ENCODE measurements around the gene KCNH5. TPM values are rescaled to one million over a fixed set of nuclear protein-coding genes. Genes with fewer than 3 reads are reported as not detected.

The KCNH5 gene, protein sequence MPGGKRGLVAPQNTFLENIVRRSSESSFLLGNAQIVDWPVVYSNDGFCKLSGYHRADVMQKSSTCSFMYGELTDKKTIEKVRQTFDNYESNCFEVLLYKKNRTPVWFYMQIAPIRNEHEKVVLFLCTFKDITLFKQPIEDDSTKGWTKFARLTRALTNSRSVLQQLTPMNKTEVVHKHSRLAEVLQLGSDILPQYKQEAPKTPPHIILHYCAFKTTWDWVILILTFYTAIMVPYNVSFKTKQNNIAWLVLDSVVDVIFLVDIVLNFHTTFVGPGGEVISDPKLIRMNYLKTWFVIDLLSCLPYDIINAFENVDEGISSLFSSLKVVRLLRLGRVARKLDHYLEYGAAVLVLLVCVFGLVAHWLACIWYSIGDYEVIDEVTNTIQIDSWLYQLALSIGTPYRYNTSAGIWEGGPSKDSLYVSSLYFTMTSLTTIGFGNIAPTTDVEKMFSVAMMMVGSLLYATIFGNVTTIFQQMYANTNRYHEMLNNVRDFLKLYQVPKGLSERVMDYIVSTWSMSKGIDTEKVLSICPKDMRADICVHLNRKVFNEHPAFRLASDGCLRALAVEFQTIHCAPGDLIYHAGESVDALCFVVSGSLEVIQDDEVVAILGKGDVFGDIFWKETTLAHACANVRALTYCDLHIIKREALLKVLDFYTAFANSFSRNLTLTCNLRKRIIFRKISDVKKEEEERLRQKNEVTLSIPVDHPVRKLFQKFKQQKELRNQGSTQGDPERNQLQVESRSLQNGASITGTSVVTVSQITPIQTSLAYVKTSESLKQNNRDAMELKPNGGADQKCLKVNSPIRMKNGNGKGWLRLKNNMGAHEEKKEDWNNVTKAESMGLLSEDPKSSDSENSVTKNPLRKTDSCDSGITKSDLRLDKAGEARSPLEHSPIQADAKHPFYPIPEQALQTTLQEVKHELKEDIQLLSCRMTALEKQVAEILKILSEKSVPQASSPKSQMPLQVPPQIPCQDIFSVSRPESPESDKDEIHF
- total RNA-seq, result not detected

DNA sequence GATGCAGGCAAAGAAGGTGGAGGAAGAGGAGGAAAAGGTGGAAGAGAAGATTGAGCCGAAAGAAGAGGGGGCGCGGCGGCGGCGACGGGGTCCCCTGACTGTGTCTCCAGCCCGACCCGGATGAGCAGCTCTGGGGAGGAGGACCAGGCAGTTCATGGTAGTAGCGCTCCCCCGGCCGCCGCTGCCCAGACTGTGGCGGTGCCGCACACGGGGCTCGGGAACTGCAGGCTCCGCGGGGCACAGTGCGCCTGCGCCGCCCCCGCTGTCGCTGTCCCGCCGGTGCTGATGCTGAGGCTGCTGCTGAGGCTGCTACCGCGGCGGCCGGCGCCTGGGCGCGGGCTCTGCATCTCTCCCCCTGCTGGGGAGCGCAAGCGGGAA is at the start of gene KCNH5:
Gene KCNH5 (minus strand): TSS at position 225 of the 378 bp plus-strand sequence. CDS start 272 bp downstream, outside the sequence.
- peak; percentile 59 for ATAC-seq
- intact Hi-C loops (cut with DNase I), result no loop called here
- peak; percentile 53 for DNase-seq (ENCODE audit: low spot score)

DNA sequence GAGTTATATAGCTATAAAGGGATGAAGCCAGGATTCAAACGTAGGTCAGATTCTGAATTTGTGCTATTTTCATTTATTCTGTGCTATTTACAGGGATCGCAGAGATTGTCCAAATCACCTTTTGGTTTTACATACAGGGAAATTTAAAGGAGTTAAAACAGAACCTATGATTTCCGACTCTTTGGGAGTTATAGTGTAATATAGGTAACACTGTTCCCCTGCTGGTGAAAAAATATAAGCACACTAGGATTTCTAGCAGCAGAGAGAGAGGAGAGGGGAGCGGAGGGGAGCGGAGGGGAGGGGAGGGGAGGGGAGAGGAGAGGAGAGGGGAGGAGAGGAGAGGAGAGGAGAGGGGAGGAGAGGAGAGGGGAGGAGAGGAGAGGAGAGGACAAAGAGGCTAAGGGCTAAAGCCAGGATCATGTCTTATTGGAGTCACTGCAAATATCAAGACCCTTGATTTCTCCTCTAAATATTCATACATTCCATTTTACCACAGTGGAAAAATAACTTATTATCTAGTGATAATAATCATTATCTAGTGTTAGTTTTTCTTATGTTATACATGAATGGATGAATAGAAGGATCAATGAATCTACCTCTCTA is 46.2 kb upstream of the KCNH5 start:
- DNase-seq (ENCODE audit: low spot score), result no peak
- intact Hi-C loops (cut with DNase I), result no loop called here
- no peak for ATAC-seq

DNA sequence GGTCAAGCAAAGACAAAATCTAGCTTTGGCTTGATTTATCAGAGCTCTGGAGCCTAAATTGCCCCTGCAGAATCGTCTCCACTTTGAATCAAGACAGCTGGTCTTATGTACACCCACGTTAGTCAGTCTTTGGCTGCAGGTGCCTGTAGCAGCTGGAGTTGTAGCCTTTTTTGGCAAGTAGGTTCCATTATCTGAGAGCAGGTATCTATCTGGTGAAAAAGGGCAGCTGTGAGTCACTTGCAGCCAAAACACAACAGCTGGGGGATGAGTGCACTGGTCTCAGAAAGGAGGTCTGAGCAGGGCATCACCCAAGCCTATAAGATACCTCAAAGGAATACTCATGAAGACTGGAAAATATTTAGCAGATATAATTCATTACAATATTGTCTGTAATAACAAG is 43.6 kb upstream of the KCNH5 start:
- no peak for ATAC-seq
- intact Hi-C loops (cut with DNase I), result no loop called here

DNA sequence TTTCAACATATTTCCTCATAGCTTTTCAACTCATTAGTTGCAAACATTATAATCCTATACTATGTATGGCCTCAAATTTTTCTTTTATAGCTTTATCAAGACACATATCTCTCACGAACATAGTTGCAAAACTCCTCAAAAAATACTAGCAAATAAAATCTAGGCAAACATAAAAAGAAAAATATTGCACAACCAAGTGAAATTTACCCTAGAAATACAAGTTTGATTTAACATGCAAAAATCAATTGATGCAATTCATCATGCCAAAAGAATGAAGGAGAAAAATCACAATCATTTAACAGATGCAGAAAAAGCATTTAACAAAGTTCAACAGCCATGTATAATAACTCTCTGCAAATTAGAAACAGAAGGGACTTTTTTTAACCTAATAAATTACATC is 33.3 kb upstream of the KCNH5 start:
- DNase-seq (ENCODE audit: low spot score) (no peak), ATAC-seq (no peak)
- intact Hi-C loops (cut with DNase I), result no loop called here

More for the DNA sequence above, 43.6 kb upstream of the KCNH5 start:
- DNase-seq (ENCODE audit: low spot score), result no peak

DNA sequence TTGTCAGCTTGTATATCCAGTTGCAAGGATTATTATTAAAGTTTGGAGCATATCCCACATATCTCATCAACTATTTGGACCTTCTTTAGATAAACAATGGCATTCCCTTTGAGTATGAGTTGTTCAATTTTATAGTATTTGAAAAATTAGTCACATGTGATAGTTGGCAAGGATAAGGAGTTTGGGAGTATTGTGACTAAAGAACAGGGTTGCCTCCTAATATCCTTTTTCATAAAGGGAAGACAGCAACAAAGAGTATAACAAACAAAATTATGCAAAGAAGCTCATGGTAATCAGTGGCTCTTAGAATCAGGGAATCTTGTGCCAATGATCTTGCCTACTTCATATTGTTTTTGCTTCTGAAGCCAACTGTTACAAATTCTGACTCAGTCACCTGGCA is 31.2 kb upstream of the KCNH5 start:
- intact Hi-C loops (cut with DNase I), result no loop called here
- no peak for DNase-seq (ENCODE audit: low spot score)
- ATAC-seq, result no peak

DNA sequence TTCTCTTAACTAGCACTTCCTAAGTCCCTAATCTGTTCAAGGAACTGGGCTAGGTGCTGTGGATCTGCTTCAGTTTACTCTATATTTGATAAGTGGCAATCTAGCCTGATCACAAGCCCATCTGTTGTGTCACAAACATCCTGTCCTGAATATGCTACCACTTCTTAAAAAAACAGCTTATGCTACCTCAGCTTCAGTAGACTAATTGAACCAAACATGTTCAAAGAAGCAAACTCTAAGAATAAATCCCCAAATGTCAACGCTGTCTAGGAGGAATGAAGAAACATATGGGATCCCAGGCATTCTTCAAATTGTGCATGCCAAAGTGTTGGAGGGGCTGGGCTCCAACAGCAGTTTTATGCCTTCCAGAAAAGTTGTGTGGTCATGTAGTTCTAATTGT is 10.4 kb upstream of the KCNH5 start:
- intact Hi-C loops (cut with DNase I), result no loop called here
- no peak for DNase-seq (ENCODE audit: low spot score)
- ATAC-seq, result no peak

DNA sequence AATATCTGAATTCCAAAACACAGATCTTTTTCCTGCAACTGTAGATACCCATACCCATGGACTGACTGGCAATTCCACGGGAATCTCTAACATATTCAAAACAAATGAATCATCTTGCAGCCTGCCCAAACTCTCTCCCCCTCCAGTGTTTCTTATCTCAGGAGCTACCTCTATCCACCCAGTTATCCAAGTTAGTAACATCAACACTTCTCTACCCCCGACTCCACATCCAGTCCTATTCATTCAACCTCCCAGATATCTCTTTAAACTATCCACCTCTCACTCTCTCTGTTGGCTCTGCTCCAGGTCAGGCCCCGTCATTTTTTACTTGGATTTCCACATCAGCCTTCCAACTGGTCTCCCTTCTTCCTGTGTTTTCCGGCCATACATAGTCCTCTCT is 6.7 kb upstream of the KCNH5 start:
- ATAC-seq (no peak), DNase-seq (ENCODE audit: low spot score) (no peak)
- intact Hi-C loops (cut with DNase I), result no loop called here

DNA sequence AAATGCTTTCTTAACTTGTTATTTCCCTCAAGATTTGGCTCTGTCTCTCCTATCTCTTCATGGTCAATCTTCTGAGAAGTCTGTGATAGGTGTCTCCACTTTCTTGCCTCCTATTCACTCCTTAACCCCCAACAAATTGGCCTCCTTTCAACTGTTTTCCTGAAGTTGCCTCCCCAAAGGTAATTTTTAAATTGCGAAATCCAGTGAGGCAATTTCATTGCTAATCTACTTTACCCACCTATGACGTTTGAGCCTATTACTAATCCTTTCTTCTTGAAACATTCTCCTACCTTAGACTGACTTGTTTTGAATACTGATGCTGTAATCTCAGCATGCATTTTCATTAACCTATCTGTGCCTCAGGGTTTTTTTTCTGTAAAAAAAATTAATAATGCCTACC is 6.0 kb upstream of the KCNH5 start:
- ATAC-seq (no peak), DNase-seq (ENCODE audit: low spot score) (no peak)
- intact Hi-C loops (cut with DNase I), result no loop called here

DNA sequence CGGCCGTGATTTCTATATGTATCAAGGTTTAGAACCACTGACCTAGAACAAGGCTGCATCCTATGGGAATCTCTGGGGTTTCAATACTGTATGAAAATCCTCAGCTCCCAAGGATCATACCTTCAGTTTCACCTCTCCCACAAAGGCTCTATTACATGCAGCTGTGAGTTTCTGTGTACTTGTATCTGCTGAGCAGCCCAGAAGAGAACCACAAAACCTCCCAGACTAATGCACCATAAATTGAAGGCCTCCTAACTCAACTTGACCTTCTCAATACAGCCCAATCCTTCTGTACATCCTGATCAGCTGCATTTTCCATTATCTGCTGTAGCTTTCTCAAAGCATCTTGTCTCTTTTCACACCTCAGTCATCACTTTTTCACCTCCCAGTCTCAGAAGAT is 5.4 kb upstream of the KCNH5 start:
- intact Hi-C loops (cut with DNase I), result no loop called here
- DNase-seq (ENCODE audit: low spot score) (no peak), ATAC-seq (no peak)

DNA sequence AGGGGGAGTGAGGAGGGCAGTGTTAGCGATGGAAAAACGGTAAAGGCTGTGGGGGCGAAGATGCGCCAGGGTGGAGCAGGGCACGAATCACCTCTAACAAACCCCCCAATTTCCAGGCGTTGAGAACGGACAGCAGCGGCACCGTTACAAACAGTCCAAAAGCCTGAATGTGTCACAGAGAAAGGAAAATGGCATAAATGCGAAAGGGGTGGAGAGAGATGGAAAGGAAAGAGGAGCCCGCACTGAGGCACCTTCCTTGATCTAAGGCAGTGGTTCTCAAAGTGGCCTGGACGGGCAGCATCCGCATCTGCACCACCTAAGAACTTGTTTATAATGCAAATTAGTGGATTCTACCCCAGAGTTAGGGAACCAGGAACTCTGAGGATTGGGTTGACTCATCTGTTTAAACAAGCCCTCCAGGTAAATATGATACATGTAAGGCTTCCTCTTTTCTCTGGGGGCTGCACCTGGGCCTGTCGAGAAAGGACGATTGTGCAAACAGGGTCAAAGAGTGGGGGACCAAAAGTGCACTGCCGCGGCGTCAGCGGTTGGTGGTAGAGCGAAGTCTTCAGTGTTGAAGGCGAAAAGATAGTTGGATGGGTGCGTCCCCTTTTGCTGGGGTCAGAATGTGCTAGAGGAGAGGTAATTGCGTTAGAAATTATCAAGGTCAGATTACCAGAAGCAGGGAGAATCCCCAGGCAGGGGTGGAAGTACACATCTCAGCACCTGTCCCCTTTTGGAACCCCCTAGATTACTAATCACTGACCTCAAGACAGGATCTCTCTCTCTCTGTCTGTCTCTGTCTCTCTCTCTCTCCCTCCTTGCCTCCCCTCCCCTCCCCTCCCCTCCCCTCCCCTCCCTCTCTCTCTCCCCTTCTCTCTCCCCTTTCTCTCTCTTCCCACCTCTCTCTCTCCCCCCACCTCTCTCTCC is 1.3 kb upstream of the KCNH5 start:
- DNase-seq (ENCODE audit: low spot score), result no peak
- intact Hi-C loops (cut with DNase I), result no loop called here
- no peak for ATAC-seq

DNA sequence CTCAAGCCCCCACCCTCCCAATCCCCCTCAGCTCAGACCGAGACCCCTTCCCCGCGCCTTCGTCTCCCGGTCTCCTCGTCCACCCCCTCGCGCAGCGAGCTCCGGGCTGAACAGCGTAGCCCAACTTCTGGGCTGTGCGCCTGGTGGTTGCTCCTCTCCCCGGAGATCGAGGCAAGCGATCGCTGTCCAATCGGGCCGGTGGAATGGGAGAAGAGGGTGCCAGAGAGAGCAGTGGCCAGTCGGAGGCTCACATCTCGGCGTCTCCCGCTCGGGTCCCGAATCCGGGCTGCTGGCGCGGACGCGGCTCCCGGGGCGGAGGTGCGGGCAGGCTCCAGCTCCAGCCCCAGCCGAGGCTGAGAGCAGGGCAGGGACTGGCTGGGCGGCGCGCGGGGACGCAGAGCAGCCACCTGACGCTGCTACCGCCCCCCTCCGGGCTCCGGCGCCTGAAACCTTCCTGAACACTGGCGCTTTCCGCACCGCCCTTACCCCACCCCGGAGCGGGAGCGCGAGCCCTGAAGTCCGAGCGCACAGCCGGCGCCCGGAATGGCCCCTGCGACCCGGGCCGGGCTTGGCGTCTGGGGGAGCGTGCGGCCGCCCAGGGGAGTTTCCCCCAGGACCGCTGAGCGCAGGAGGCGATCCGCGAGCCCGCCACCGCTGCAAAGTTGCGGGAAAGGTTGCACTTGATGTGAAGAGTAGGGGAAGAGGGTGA is 508 bp upstream of the KCNH5 start:
- DNase-seq (ENCODE audit: low spot score) (no peak), ATAC-seq (peak; percentile 20)
- intact Hi-C loops (cut with DNase I), result no loop called here

DNA sequence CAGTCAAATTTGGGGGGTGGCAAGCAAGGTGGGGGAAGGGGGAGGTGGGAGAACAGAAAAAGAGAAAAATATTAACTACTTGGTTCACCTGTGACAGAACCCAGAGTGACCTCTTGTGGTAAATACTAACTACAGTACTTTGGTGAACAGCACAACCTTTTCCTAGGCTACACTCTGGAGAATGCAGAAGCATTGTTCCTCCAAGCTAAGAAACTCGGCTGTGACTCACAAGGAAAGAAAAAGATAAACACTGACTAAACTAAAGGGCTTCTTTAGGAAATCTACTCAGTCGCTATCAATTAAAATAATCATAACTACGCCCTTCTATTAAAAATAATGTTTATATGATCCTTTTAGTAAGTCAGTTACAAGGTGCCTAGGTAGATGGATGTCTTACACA is 5.4 kb downstream of the KCNH5 start:
- ATAC-seq (no peak), DNase-seq (ENCODE audit: low spot score) (no peak)
- intact Hi-C loops (cut with DNase I), result no loop called here

DNA sequence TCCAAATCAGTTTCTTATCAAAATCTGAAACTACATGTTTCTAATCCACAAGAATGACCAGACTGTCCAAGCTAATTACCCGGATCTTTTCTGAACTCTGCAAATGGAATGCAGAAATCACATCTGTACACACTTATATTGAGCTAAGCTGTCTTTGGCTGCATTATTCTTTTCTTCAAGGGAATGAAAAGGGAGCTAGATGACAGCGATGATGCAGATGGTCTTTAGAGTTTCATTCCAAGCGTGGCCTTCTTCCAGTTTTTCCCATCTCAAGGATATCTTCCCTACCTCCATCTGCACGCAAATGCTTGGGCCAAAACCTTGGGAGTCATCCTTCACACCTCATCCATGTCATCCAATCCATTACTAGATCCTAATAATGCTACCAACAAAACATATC is 12.6 kb downstream of the KCNH5 start:
- intact Hi-C loops (cut with DNase I), result no loop called here
- DNase-seq (ENCODE audit: low spot score), result no peak
- no peak for ATAC-seq

DNA sequence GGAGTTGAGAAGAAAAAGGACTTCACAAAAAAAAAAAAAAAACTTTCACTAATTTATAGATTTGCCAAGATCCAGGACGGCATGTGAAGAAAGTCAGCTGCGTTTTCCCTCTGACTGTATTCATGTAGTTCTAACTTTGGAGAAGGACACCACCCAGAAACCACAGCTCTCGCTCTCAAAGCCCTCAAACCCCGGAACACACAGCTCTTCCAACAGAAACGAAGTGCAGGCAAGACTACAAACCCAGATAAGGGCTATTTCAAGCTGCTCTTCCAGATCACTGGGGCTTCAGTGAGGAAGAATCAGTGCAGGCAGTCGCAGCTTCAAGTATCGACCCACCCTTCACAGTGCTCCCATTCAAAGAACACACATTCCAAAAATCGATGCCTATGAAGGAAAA is 13.2 kb downstream of the KCNH5 start:
- ATAC-seq, result no peak
- DNase-seq (ENCODE audit: low spot score), result no peak
- intact Hi-C loops (cut with DNase I), result no loop called here

DNA sequence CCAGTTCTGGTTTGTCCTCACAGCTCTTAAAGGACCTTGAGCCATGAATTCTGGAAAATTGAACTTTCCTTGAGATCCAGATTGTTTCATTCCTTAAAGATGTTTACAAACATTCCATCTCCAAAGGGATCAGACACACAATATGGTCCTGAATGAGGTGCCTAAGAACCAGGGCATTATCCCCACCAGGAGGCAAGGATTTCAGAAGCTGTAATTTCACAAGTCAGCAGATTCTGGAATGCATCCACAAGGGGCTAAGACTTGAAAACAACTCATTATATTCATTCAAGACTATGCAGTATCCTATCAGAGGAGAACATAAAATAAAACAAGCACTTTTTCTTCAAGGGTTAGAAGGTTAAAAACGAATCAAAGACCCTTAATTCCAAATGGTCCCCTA is 15.1 kb downstream of the KCNH5 start:
- intact Hi-C loops (cut with DNase I), result no loop called here
- ATAC-seq (no peak), DNase-seq (ENCODE audit: low spot score) (no peak)

DNA sequence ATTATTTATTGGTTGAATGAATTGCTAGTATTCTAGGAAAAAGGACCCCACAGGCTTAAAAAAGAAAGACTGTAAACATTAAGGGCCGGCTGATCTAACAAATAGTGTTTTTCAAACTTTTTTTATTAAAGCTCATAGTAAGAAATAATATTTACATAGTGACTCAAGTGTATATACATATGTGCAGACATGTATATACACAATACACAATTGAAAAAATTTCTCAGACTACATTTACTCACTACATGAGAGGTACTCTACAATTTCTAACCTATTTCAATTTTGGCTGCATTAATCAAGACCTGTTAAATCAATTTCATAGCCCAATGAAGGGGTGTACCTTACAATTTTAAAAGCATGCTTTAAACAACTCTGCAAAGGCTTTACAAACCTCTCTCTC is 17.5 kb downstream of the KCNH5 start:
- no peak for DNase-seq (ENCODE audit: low spot score)
- intact Hi-C loops (cut with DNase I), result no loop called here
- ATAC-seq, result no peak

DNA sequence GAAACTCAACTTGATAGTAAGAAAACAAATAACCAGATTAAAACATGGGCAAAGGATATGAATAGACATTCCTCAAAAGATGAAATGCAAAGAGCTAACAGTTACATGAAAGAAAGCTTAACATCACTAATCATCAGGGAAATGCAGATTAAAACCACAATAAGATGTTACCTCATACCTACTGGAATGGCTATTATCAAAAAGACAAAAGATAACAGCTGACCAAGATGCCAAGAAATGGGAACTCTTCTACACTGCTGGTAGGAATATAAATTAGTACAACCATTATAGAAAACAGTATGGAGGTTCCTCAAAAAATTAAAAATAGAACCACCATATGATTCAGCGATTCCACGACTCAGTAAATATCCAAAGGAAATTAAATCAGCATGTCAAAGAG is 18.8 kb downstream of the KCNH5 start:
- ATAC-seq (no peak), DNase-seq (ENCODE audit: low spot score) (no peak)
- intact Hi-C loops (cut with DNase I), result no loop called here

DNA sequence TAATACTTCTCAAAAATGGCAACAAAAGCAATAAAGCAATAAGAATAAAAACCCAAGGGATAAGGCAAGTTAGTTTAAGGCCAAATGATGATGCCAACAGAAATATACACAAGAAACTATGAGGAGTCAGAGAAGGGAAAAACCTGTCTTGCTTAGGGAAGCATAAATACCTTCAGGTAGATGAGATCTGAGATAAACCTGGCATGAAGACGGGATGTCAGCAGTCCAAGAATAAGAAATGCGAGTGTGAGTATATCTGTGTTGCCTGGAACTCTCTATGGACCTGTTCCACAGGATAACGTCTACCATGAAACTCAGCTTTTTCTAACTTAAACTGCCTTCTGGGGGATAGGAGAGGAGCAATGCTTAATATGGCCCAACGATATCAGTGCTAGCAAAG is 30.6 kb downstream of the KCNH5 start:
- intact Hi-C loops (cut with DNase I), result loop anchor here (5.0 kb wide), 1 partner anchor 702 kb away; no protein-coding TSS in a partner anchor
- ATAC-seq, result no peak
- DNase-seq (ENCODE audit: low spot score), result no peak

Data from sciatic nerve (tissue), 2 donors.